Lower leg skin (tissue), 3 donors: ENCODE results near the gene SLAIN2.

Experiments used
- CTCF ChIP-seq, 3 donors: fragments of 450-650 bp; IDR thresholded peaks; one replicate each; pipeline ENCODE4 v1.5.1; 2016; ENCODE audit warnings: antibody characterized with exemption in 3 of 3, mild to moderate bottlenecking in 3 of 3, moderate library complexity in 2 of 3
- POLR2A ChIP-seq, 2 donors: fragments of 450-650 bp; IDR thresholded peaks; one replicate each; pipeline ENCODE4 v1.6.1; 2016 to 2017; ENCODE audit warnings: antibody characterized with exemption in 2 of 2, mild to moderate bottlenecking in 1 of 2, moderate library complexity in 1 of 2

- TF ChIP-seq CTCF (IDR thresholded peaks at IDR 0.05) (no peak), POLR2A (IDR thresholded peaks at IDR 0.05) (no peak)
Measured at GRCh38 chr4:48369771-48370170, 28.4 kb downstream of the SLAIN2 start.
